Spleen (tissue), 11 donors: Measurements from ENCODE around the gene FSTL4. TPM values are rescaled to one million over a fixed set of nuclear protein-coding genes. Genes with fewer than 3 reads are reported as not detected.

Source experiments
- DNase-seq: peaks from one replicate; pipeline ENCODE4 v3.0.0-alpha.2; 2020
- H3K27ac ChIP-seq, 8 donors: fragments of 200-600 bp; sonication (generic) in 7 of 8; 1 replicate in 4 of 8; 2 replicates in 4 of 8; pipeline versions ENCODE4 v1.5.0 to v1.8.0; 2016 to 2021; ENCODE audit warnings: inconsistent platforms in 4 of 8, mild to moderate bottlenecking in 4 of 8, moderate library complexity in 1 of 8
- H3K27me3 ChIP-seq, 7 donors: fragments of 200-600 bp; sonication (generic) in 6 of 7; replicated peaks in 1 of 7; 1 replicate in 4 of 7; 2 replicates in 3 of 7; pipeline versions ENCODE4 v1.5.0 to v1.8.0; 2016 to 2021; ENCODE audit warnings: inconsistent platforms in 3 of 7, mild to moderate bottlenecking in 1 of 7
- H3K36me3 ChIP-seq, 6 donors: fragments of 200-600 bp; sonication (generic) in 5 of 6; 1 replicate in 4 of 6; 2 replicates in 2 of 6; pipeline versions ENCODE4 v1.5.0 to v1.8.0; 2016 to 2021; ENCODE audit warnings: inconsistent platforms in 2 of 6
- H3K4me1 ChIP-seq, 6 donors: fragments of 200-600 bp; sonication (generic) in 5 of 6; 1 replicate in 3 of 6; 2 replicates in 3 of 6; pipeline versions ENCODE4 v1.5.0 to v1.8.0; 2016 to 2021; ENCODE audit warnings: inconsistent platforms in 3 of 6
- H3K4me3 ChIP-seq, 8 donors: fragments of 200-600 bp; sonication (generic) in 7 of 8; 1 replicate in 4 of 8; 2 replicates in 4 of 8; pipeline versions ENCODE4 v1.5.0 to v1.8.0; 2016 to 2021; ENCODE audit warnings: inconsistent platforms in 4 of 8, mild to moderate bottlenecking in 4 of 8, moderate library complexity in 2 of 8
- H3K9me3 ChIP-seq, 8 donors: fragments of 200-600 bp; sonication (generic) in 7 of 8; 1 replicate in 4 of 8; 2 replicates in 4 of 8; pipeline versions ENCODE4 v1.5.0 to v1.8.0; 2016 to 2021; ENCODE audit warnings: inconsistent platforms in 4 of 8
- CTCF ChIP-seq, 11 experiments: fragments of 200-600 bp in 7 of 11; fragments of 450-650 bp in 4 of 11; sonication (generic) in 4 of 11; IDR thresholded peaks in 8 of 11; conservative IDR thresholded peaks in 3 of 11; 1 replicate in 7 of 11; 2 replicates in 4 of 11; pipeline versions ENCODE4 v1.4.0 to v1.8.0; 2016 to 2021; ENCODE audit warnings: antibody characterized with exemption in 11 of 11, inconsistent platforms in 4 of 11, mild to moderate bottlenecking in 1 of 11
- POLR2A ChIP-seq, 3 donors: fragments of 450-650 bp; IDR thresholded peaks; one replicate each; pipeline ENCODE4 v1.5.1; 2017; ENCODE audit warnings: antibody characterized with exemption in 3 of 3, mild to moderate bottlenecking in 1 of 3
- POLR2AphosphoS5 ChIP-seq, 3 donors: sonication (generic); formaldehyde crosslinking; IDR thresholded peaks; one replicate each; pipeline ENCODE4 v1.5.1; 2017; ENCODE audit warnings: antibody characterized with exemption in 3 of 3
- WGBS, 5 donors: extraction: QIAGEN DNeasy Blood & Tissue Kit in 3 of 5; methylation state at CpG; one replicate each; pipeline versions ENCODE4 v1.1.5 to v1.1.7; 2013 to 2018; 5-methylcytosine and 5-hydroxymethylcytosine counted together
- intact Hi-C: fragments of 100-400 bp; cut with DNase I; formaldehyde crosslinking; loops from one replicate; pipeline ENCODE4 v1.15.0; 2023; ENCODE audit warnings: low total_unique reads
- polyA plus RNA-seq, 3 donors: library from polyadenylated mRNA; stranded (reverse); fragments of 200-250 nt; gene quantifications; one replicate each; pipeline ENCODE4 v1.2.1, GENCODE V29; 2013
- total RNA-seq, 7 donors: library from RNA; depleted of rRNA in 3 of 7; stranded (reverse); fragments of >200 nt in 3 of 7; fragmentation: NEBNext Ultra II Directional in 4 of 7; extraction: Animal tissue kit (Norgen Biotek cat#: 25700) in 4 of 7; gene quantifications; one replicate each; pipeline versions ENCODE4 v1.1.0 to v1.2.1, GENCODE V29; 2016 to 2021
- donor health status: healthy with polysubstance abuse.
- donor health status: DM: no; HTN: no; CAD: no; lungs with moderate emphysema.
- donor health status: DM: no; HTN: no; CAD: no.
- donor health status: Bipolar disorder and iron deficiency.
- donor health status: healthy.
- donor health status: DM: no; HTN: no; CAD: no.
- donor health status: DM: yes; HTN: yes; CAD: no.

FSTL4 gene
- total and polyA plus RNA-seq, 10 donors = under 0.01 to 1.0 (median 0.37) TPM; not detected in 4

GRCh38 chr5:133412661-133413060 is 199.7 kb downstream of the FSTL4 start:
- intact Hi-C loops = no loop called here
- peaks cover 0 to 12% (median 0%) of the 10 kb centered on the region in 7 donors for H3K27me3 ChIP-seq
- no peaks in the 10 kb centered on the region for H3K9me3 ChIP-seq
- H3K4me3 ChIP-seq = no peak overlapping the region
- H3K27ac ChIP-seq = no peak overlapping the region
- TF ChIP-seq POLR2AphosphoS5 (IDR thresholded peaks at IDR 0.05) (no peak), POLR2A (IDR thresholded peaks at IDR 0.05) (no peak), CTCF (IDR thresholded peaks at IDR 0.05 in 8 of 11, conservative IDR thresholded peaks at IDR 0.05 in 3 of 11) (no peak)
- no peak for DNase-seq
- H3K36me3 ChIP-seq = no peaks in the 10 kb centered on the region
- WGBS, 5 donors = 79 to 96% (median 91%) methylated on average over 2 of the region's 2 CpGs
- H3K4me1 ChIP-seq = no peaks in the 10 kb centered on the region

GRCh38 chr5:133410335-133410828 is 202.0 kb downstream of the FSTL4 start:
- Histone ChIP-seq H3K27ac (no peak overlapping the region), H3K36me3 (no peaks in the 10 kb centered on the region)
- 75 to 86% (median 80%) methylated on average over 12 of the region's 12 CpGs for WGBS, 5 donors

GRCh38 chr5:133409210-133409674 is 203.1 kb downstream of the FSTL4 start:
- WGBS, 5 donors = 69 to 90% (median 84%) methylated on average over 6 of the region's 6 CpGs
- peaks cover 0 to 10% (median 0%) of the 10 kb centered on the region in 7 donors for H3K27me3 ChIP-seq
- no peak for DNase-seq
- TF ChIP-seq POLR2A (IDR thresholded peaks at IDR 0.05) (no peak), CTCF (IDR thresholded peaks at IDR 0.05 in 8 of 11, conservative IDR thresholded peaks at IDR 0.05 in 3 of 11) (no peak), POLR2AphosphoS5 (IDR thresholded peaks at IDR 0.05) (no peak)
- no peaks in the 10 kb centered on the region for H3K9me3 ChIP-seq
- no peaks in the 10 kb centered on the region for H3K36me3 ChIP-seq
- H3K4me1 ChIP-seq = no peaks in the 10 kb centered on the region
- H3K27ac ChIP-seq = no peak overlapping the region
- intact Hi-C loops = no loop called here
- no peak overlapping the region for H3K4me3 ChIP-seq

More at GRCh38 chr5:133410335-133410828, 202.0 kb downstream of the FSTL4 start:
- H3K4me3 ChIP-seq = no peak overlapping the region
- intact Hi-C loops = no loop called here
- TF ChIP-seq CTCF (IDR thresholded peaks at IDR 0.05 in 8 of 11, conservative IDR thresholded peaks at IDR 0.05 in 3 of 11) = no peak
- no peak for TF ChIP-seq POLR2A (IDR thresholded peaks at IDR 0.05)
- no peak for TF ChIP-seq POLR2AphosphoS5 (IDR thresholded peaks at IDR 0.05)
- no peaks in the 10 kb centered on the region for H3K4me1 ChIP-seq
- H3K9me3 ChIP-seq = no peaks in the 10 kb centered on the region
- H3K27me3 ChIP-seq = peaks cover 0 to 12% (median 0%) of the 10 kb centered on the region in 7 donors
- no peak for DNase-seq

GRCh38 chr5:133408322-133408721 is 204.0 kb downstream of the FSTL4 start:
- Histone ChIP-seq H3K27me3 (peaks cover 0 to 6% (median 0%) of the 10 kb centered on the region in 7 donors), H3K36me3 (no peaks in the 10 kb centered on the region), H3K9me3 (no peaks in the 10 kb centered on the region), H3K4me3 (no peak overlapping the region), H3K27ac (no peak overlapping the region), H3K4me1 (no peaks in the 10 kb centered on the region)
- 63 to 76% (median 67%) methylated on average over 8 of the region's 8 CpGs for WGBS, 5 donors
- DNase-seq = no peak
- intact Hi-C loops = no loop called here
- TF ChIP-seq POLR2AphosphoS5 (IDR thresholded peaks at IDR 0.05) (no peak), POLR2A (IDR thresholded peaks at IDR 0.05) (no peak), CTCF (IDR thresholded peaks at IDR 0.05 in 8 of 11, conservative IDR thresholded peaks at IDR 0.05 in 3 of 11) (no peak)
